K562 (cell line): ENCODE results near the gene ANKH. TPM values are rescaled to one million over a fixed set of nuclear protein-coding genes. Genes with fewer than 3 reads are reported as not detected.

Experiments used
- ATAC-seq: fragments of 200-7000 bp; cut with Tn5 transposase; 3 replicates; pipeline ENCODE4 v1.9.1; 2020; ENCODE audit warnings: moderate library complexity
- BruUV-seq: library from RNA; stranded (reverse); fragments of 400-500 nt; replicated peaks from 2 replicates; lab custom pipeline; 2021; lab: Mats Ljungman, UMichigan
- CTCF ChIA-PET: fragments of 300-600 bp; formaldehyde crosslinking; extraction: SDS; loops from one replicate; lab custom pipeline; 2021; ENCODE audit warnings: low intra/inter-chr PET ratio; lab: Yijun Ruan, JAX
- POLR2A ChIA-PET: fragments of 300-600, 350-650 bp; sonication (Branson Sonifier 250); formaldehyde crosslinking; extraction: SDS; loops from one replicate; lab custom pipeline; 2021; ENCODE audit warnings: antibody characterized with exemption, inconsistent platforms; lab: Yijun Ruan, JAX
- DNase-seq, 4 experiments: peaks; one replicate each; pipeline versions ENCODE4 v3.0.0 to v3.0.0-alpha.2; 2011 to 2018; ENCODE audit warnings: low spot score in 3 of 4, mixed read lengths in 3 of 4; ENCODE audit errors: extremely low read depth in 1 of 4
- FAIRE-seq: peaks from 2 replicates; lab custom pipeline; 2011; peaks lifted over from hg19 to GRCh38; lab: Jason Lieb, UNC
- H2AFZ ChIP-seq: 2 replicates; pipeline ENCODE4 v1.6.0; 2011; ENCODE audit warnings: low read depth, low read length, control low read depth, inconsistent platforms
- H3K27ac ChIP-seq: fragments of 200-600 bp; 3 replicates; pipeline ENCODE4 v1.8.0; 2011; ENCODE audit warnings: low read depth, mild to moderate bottlenecking, control low read depth, inconsistent platforms, low read length, moderate library complexity, mixed read lengths; ENCODE audit errors: extremely low read depth
- H3K27me3 ChIP-seq, 2 experiments: fragments of 300-600 bp in 1 of 2; 2 replicates in 1 of 2; 3 replicates in 1 of 2; pipeline versions ENCODE4 v1.6.0 to v1.8.0; 2011; ENCODE audit warnings: inconsistent platforms in 2 of 2, low read length in 2 of 2, mild to moderate bottlenecking in 1 of 2, mixed read lengths in 1 of 2, moderate library complexity in 1 of 2; ENCODE audit not compliant: control insufficient read depth in 2 of 2, insufficient read depth in 2 of 2
- H3K36me3 ChIP-seq: fragments of 300-600 bp; 3 replicates; pipeline ENCODE4 v1.8.0; 2011; ENCODE audit warnings: mild to moderate bottlenecking, low read length, inconsistent platforms; ENCODE audit not compliant: control insufficient read depth, insufficient read depth
- H3K4me1 ChIP-seq, 2 experiments: fragments of 200-600 bp in 1 of 2; replicated peaks in 1 of 2; 2 replicates in 1 of 2; 3 replicates in 1 of 2; pipeline versions ENCODE4 v1.5.1 to v1.8.0; 2011; ENCODE audit warnings: inconsistent platforms in 2 of 2, low read length in 2 of 2, mild to moderate bottlenecking in 1 of 2, mixed read lengths in 1 of 2, moderate library complexity in 1 of 2; ENCODE audit not compliant: control insufficient read depth in 2 of 2, insufficient read depth in 2 of 2
- H3K4me2 ChIP-seq: 2 replicates; pipeline ENCODE4 v1.6.1; 2011; ENCODE audit warnings: low read length, control low read depth, inconsistent platforms, mixed read lengths; ENCODE audit not compliant: insufficient read depth
- H3K4me3 ChIP-seq: fragments of 200-600 bp; sonication (generic), shearing (Covaris generic); 2 replicates; pipeline ENCODE4 v1.5.1; 2016; ENCODE audit warnings: control low read depth, inconsistent platforms
- H3K79me2 ChIP-seq: fragments of 200-600 bp; 3 replicates; pipeline ENCODE4 v1.8.0; 2011; ENCODE audit warnings: low read length, inconsistent platforms; ENCODE audit not compliant: control insufficient read depth, insufficient read depth
- H3K9ac ChIP-seq, 2 experiments: 2 replicates each; pipeline versions ENCODE4 v1.6.0 to v1.6.1; 2011; ENCODE audit warnings: low read depth in 2 of 2, low read length in 2 of 2, control low read depth in 1 of 2, inconsistent platforms in 1 of 2, mild to moderate bottlenecking in 1 of 2, mixed read lengths in 1 of 2; ENCODE audit not compliant: insufficient read depth in 1 of 2
- H3K9me1 ChIP-seq: one replicate; pipeline ENCODE4 v1.6.0; 2011; ENCODE audit warnings: inconsistent platforms, mild to moderate bottlenecking, low read length, moderate library complexity; ENCODE audit not compliant: control insufficient read depth, insufficient read depth
- H3K9me3 ChIP-seq: replicated peaks from 2 replicates; pipeline ENCODE4 v1.5.1; 2011; ENCODE audit warnings: low read depth, low read length, inconsistent platforms; ENCODE audit not compliant: control insufficient read depth, insufficient read depth
- H4K20me1 ChIP-seq: replicated peaks from 2 replicates; pipeline ENCODE4 v1.6.1; 2011; ENCODE audit warnings: low read length, inconsistent platforms, mixed read lengths; ENCODE audit not compliant: control insufficient read depth, insufficient read depth
- NR2C2 ChIP-seq, 2 experiments: fragments of 200-800 bp in 1 of 2; sonication (Bioruptor generic) in 1 of 2; sonication (generic) in 1 of 2; formaldehyde crosslinking in 1 of 2; IDR thresholded peaks; 2 replicates each; pipeline versions ENCODE4 v1.6.1 to v1.8.0; 2016 to 2022; ENCODE audit warnings: mild to moderate bottlenecking in 1 of 2, missing compliant biosample characterization in 1 of 2, missing genetic modification characterization in 1 of 2, missing genetic modification reagents in 1 of 2
- POLR2A ChIP-seq: fragments of 450-650 bp; conservative IDR thresholded peaks from 2 replicates; pipeline ENCODE4 v1.6.1; 2016
- WGBS: fragments of 100-300 bp; shearing (Covaris generic); methylation state at CpG from one replicate; pipeline ENCODE4 v1.1.6; 2016; ENCODE audit warnings: low coverage, mixed read lengths; ENCODE audit not compliant: insufficient coverage; ENCODE audit errors: missing lambda C conversion rate; 5-methylcytosine and 5-hydroxymethylcytosine counted together
- in situ Hi-C: fragments of 300-500 bp; cut with MboI; formaldehyde crosslinking; loops from 4 replicates; pipeline ENCODE4 v1.15.0; 2018; ENCODE audit warnings: inconsistent platforms, mixed read lengths
- intact Hi-C: fragments of 100-400 bp; cut with micrococcal nuclease; formaldehyde crosslinking; loops from 2 replicates; pipeline ENCODE4 v1.14.2; 2022
- polyA plus RNA-seq, 8 experiments: library from polyadenylated mRNA; depleted of rRNA in 4 of 8; stranded (reverse) in 5 of 8; unstranded in 3 of 8; fragments of >200 nt; fragmentation: Nextera tagmentation in 2 of 8; fragmentation: Illumina TruSeq in 1 of 8; extraction: Ambion mirVana in 2 of 8; extraction: Trizol in 1 of 8; gene quantifications; 2 replicates each; pipeline versions ENCODE4 v1.2.1 to v1.2.3, GENCODE V29; 2011 to 2014; ENCODE audit warnings: inconsistent platforms in 1 of 8, missing spikeins in 1 of 8
- total RNA-seq, 7 experiments: library from RNA; depleted of rRNA in 6 of 7; stranded (reverse); fragments of >200 nt in 6 of 7; fragmentation: Illumina TruSeq in 2 of 7; extraction: Trizol in 2 of 7; gene quantifications; 2 replicates each; pipeline versions ENCODE4 v1.2.1 to v1.2.3, GENCODE V29; 2011 to 2021; ENCODE audit warnings: low replicate concordance in 1 of 7
- TF ChIP-seq, protein P1 (sequence below): sonication (generic); formaldehyde crosslinking; IDR thresholded peaks from 2 replicates; pipeline ENCODE4 v1.8.1; 2023; ENCODE audit warnings: mild to moderate bottlenecking, missing genetic modification reagents

The ANKH gene
- total and polyA plus RNA-seq, 9 of the 15 experiments (the other 6 are each of a cell fraction or from before 2014, with no cell fraction given): 0.79 to 12.2 (median 4.5) TPM

DNA sequence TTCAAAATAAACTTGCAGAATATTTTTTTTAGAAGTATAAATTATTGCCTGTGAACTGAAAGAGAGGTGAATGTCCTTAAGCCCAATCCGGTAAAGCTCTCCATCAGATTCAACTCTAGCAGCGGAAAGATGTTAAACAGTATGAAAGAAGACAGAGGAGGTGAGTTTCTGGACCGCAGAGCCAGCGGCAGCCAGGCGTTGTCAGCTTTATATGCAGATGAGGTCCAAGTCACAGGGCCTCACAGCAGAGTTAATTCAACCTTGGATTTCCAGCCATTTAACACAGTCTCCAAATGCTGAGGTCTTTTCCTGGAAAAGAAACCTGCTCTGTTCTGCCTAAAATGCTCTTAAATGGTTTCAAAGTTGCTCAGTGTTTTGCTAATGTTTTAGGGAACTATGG lies 131.6 kb downstream of the ANKH start:
- no peaks in the 10 kb centered on the region for H3K79me2 ChIP-seq
- no peaks in the 10 kb centered on the region for H3K9me3 ChIP-seq
- POLR2A ChIA-PET: no interaction called here
- no peak overlapping the region for H3K9ac ChIP-seq
- no peak for TF ChIP-seq NR2C2 (CRISPR knock-in tag; IDR thresholded peaks at IDR 0.05)
- no peak for TF ChIP-seq NR2C2 (tag; IDR thresholded peaks at IDR 0.05)
- TF ChIP-seq POLR2A: no peak
- TF ChIP-seq, protein P1, sequence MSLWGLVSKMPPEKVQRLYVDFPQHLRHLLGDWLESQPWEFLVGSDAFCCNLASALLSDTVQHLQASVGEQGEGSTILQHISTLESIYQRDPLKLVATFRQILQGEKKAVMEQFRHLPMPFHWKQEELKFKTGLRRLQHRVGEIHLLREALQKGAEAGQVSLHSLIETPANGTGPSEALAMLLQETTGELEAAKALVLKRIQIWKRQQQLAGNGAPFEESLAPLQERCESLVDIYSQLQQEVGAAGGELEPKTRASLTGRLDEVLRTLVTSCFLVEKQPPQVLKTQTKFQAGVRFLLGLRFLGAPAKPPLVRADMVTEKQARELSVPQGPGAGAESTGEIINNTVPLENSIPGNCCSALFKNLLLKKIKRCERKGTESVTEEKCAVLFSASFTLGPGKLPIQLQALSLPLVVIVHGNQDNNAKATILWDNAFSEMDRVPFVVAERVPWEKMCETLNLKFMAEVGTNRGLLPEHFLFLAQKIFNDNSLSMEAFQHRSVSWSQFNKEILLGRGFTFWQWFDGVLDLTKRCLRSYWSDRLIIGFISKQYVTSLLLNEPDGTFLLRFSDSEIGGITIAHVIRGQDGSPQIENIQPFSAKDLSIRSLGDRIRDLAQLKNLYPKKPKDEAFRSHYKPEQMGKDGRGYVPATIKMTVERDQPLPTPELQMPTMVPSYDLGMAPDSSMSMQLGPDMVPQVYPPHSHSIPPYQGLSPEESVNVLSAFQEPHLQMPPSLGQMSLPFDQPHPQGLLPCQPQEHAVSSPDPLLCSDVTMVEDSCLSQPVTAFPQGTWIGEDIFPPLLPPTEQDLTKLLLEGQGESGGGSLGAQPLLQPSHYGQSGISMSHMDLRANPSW (CRISPR knock-in tag): no peak
- no peaks in the 10 kb centered on the region for H3K36me3 ChIP-seq
- H3K4me3 ChIP-seq: no peak overlapping the region
- DNase-seq: no peak
- in situ Hi-C loops: no loop called here
- no peaks in the 10 kb centered on the region for H4K20me1 ChIP-seq
- no peak overlapping the region for H3K27ac ChIP-seq
- intact Hi-C loops: no loop called here
- no peak overlapping the region for H3K4me2 ChIP-seq
- ATAC-seq: no peak
- no peak for FAIRE-seq
- no peak overlapping the region for H2AFZ ChIP-seq
- CTCF ChIA-PET: no interaction called here
- peaks cover 8 to 31% of the 10 kb centered on the region in 2 experiments; a peak in 4 of 5 replicates for H3K27me3 ChIP-seq
- BruUV-seq: no TSS peak
- H3K4me1 ChIP-seq: no peaks in the 10 kb centered on the region
- no peaks in the 10 kb centered on the region for H3K9me1 ChIP-seq
- WGBS: 32% methylated on average over 5 of the region's 5 CpGs
